KMS-11 (cell line): ENCODE data around the gene SLC12A7.

Experiments used
- H2AFZ ChIP-seq: fragments of 200-600 bp; sonication (generic); 2 replicates; pipeline ENCODE4 v1.6.1; 2016; ENCODE audit warnings: antibody characterized with exemption, mixed run types, low read depth
- H3K27ac ChIP-seq: fragments of 200-600 bp; sonication (generic); 2 replicates; pipeline ENCODE4 v1.6.1; 2016; ENCODE audit warnings: mild to moderate bottlenecking, mixed run types
- H3K27me3 ChIP-seq: fragments of 200-600 bp; sonication (generic); 2 replicates; pipeline ENCODE4 v1.6.1; 2017; ENCODE audit warnings: mild to moderate bottlenecking, low read depth, mixed run types, moderate library complexity; ENCODE audit not compliant: insufficient read depth
- H3K36me3 ChIP-seq: fragments of 200-600 bp; sonication (generic); 2 replicates; pipeline ENCODE4 v1.6.1; 2017; ENCODE audit warnings: mild to moderate bottlenecking, mixed run types; ENCODE audit not compliant: insufficient read depth
- H3K4me1 ChIP-seq: fragments of 200-600 bp; sonication (generic); 2 replicates; pipeline ENCODE4 v1.6.1; 2016; ENCODE audit warnings: mild to moderate bottlenecking, low read depth, mixed run types; ENCODE audit not compliant: poor library complexity, severe bottlenecking
- H3K4me2 ChIP-seq: fragments of 200-600 bp; sonication (generic); 2 replicates; pipeline ENCODE4 v1.7.0; 2016; ENCODE audit warnings: mild to moderate bottlenecking, mixed run types
- H3K4me3 ChIP-seq: fragments of 200-600 bp; sonication (generic); IDR thresholded peaks from 2 replicates; pipeline ENCODE4 v1.6.1; 2017; ENCODE audit warnings: low read depth, low read length, mixed read lengths; ENCODE audit not compliant: insufficient read depth
- H3K79me2 ChIP-seq: fragments of 200-600 bp; sonication (generic); 2 replicates; pipeline ENCODE4 v1.6.1; 2016; ENCODE audit warnings: low read depth, mixed run types; ENCODE audit not compliant: insufficient read depth
- H3K9ac ChIP-seq: fragments of 200-600 bp; sonication (generic); 2 replicates; pipeline ENCODE4 v1.6.1; 2016; ENCODE audit warnings: mild to moderate bottlenecking, mixed run types
- H4K20me1 ChIP-seq: fragments of 200-600 bp; sonication (generic); 2 replicates; pipeline ENCODE4 v1.6.1; 2016; ENCODE audit warnings: mild to moderate bottlenecking, mixed run types; ENCODE audit not compliant: insufficient read depth
- CTCF ChIP-seq: fragments of 200-600 bp; sonication (generic); conservative IDR thresholded peaks from 2 replicates; pipeline ENCODE4 v1.6.1; 2017; ENCODE audit warnings: low read depth, mild to moderate bottlenecking, antibody characterized with exemption, low read length, moderate library complexity, mixed read lengths

Gene SLC12A7

GRCh38 chr5:1036504-1037122 is 75.2 kb downstream of the SLC12A7 start:
- Histone ChIP-seq H3K36me3 (peaks cover 11% of the 10 kb centered on the region; the same call in 1 of the 2 replicates), H4K20me1 (no peaks in the 10 kb centered on the region), H3K9ac (no peak overlapping the region), H3K4me2 (no peak overlapping the region), H3K79me2 (peaks cover 15% of the 10 kb centered on the region; the same call in 1 of the 2 replicates), H3K27me3 (no peaks in the 10 kb centered on the region), H3K4me1 (no peaks in the 10 kb centered on the region), H3K4me3 (no peak overlapping the region), H2AFZ (no peak overlapping the region), H3K27ac (no peak overlapping the region)
- TF ChIP-seq CTCF: no peak

- Histone ChIP-seq H3K4me1 (no peaks in the 10 kb centered on the region), H3K4me2 (no peak overlapping the region), H3K9ac (no peak overlapping the region), H3K4me3 (no peak overlapping the region), H3K36me3 (peaks cover 11% of the 10 kb centered on the region; the same call in 1 of the 2 replicates), H2AFZ (no peak overlapping the region), H3K79me2 (peaks cover 14% of the 10 kb centered on the region; the same call in 1 of the 2 replicates), H4K20me1 (no peaks in the 10 kb centered on the region), H3K27me3 (no peaks in the 10 kb centered on the region), H3K27ac (no peak overlapping the region)
- no peak for TF ChIP-seq CTCF
Measured at GRCh38 chr5:1035421-1036405, 76.2 kb downstream of the SLC12A7 start.

GRCh38 chr5:1034986-1035385 is 76.9 kb downstream of the SLC12A7 start:
- H3K36me3 ChIP-seq: peaks cover 11% of the 10 kb centered on the region; the same call in 1 of the 2 replicates
- no peak overlapping the region for H3K4me3 ChIP-seq
- no peak overlapping the region for H2AFZ ChIP-seq
- no peaks in the 10 kb centered on the region for H3K4me1 ChIP-seq
- H3K4me2 ChIP-seq: no peak overlapping the region
- no peak for TF ChIP-seq CTCF
- H3K79me2 ChIP-seq: peaks cover 20% of the 10 kb centered on the region; the same call in 1 of the 2 replicates
- H4K20me1 ChIP-seq: no peaks in the 10 kb centered on the region; the same call in 1 of the 2 replicates
- H3K9ac ChIP-seq: no peak overlapping the region
- H3K27me3 ChIP-seq: no peaks in the 10 kb centered on the region
- H3K27ac ChIP-seq: no peak overlapping the region

- Histone ChIP-seq H3K4me3 (no peak overlapping the region), H3K4me1 (no peaks in the 10 kb centered on the region), H4K20me1 (no peaks in the 10 kb centered on the region; the same call in 1 of the 2 replicates), H3K27me3 (no peaks in the 10 kb centered on the region), H3K27ac (no peak overlapping the region), H3K79me2 (peaks cover 24% of the 10 kb centered on the region; the same call in 1 of the 2 replicates), H3K36me3 (peaks cover 11% of the 10 kb centered on the region; the same call in 1 of the 2 replicates), H2AFZ (no peak overlapping the region), H3K9ac (no peak overlapping the region), H3K4me2 (no peak overlapping the region)
- TF ChIP-seq CTCF: no peak
Measured at GRCh38 chr5:1034421-1034905, 77.4 kb downstream of the SLC12A7 start.
